Measurements from ENCODE around the gene NPM1. TPM values are rescaled to one million over a fixed set of nuclear protein-coding genes. Genes with fewer than 3 reads are reported as not detected.

NPM1 gene
- total and polyA plus RNA-seq, 7 donors = 452 to 2,554 (median 635) TPM

DNA sequence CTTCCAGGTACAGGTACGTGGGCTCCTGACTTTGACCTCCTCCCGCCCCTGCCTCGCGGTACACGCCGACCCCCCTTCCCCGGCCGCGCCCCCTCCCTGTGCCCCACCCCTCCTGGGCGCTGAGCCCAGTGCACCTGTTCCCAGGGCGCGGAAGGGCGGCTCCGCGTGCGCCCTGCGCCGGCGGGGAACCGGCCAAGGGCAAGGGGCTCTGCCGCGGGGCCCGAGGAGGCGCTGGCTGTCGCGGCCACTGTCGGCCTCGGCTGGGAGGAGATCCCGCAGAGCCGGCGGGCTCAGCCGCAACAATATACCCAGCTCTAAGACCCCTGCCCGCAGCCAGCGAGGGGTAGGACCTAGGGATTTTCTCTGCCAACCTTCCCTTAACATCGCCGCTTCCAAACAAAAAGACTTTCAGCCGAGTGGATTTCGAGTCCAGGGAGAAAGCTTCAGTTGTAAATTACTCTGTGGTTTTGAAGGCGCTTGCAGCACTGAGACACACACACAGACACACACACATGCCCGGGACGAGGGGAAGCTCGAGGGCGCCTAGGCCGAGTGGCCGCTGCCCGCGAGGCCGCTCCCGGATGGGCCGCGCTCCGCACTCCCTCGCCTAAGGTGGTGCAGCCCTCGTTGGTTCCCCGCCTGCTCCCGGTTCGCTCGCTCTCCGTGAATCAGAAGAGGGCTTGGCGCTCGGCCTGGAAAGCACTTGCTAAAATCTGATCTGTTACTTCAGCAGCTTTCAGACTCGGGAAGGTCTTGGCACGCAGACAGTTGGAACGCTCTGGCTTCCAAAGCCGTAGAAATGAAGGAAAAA is 33.0 kb downstream of the NPM1 start:
- DNase-seq (peak; percentile 90 to 91), ATAC-seq (peak; percentile 45 to 70 (median 68))
- intact Hi-C loops (cut with DNase I) = loop anchor here (5.0 to 10.0 kb wide), 3 partner anchors 437 to 624 kb away; no protein-coding TSS in a partner anchor
- H3K36me3 ChIP-seq (ENCODE audit: insufficient read depth in 1 of 2, low read depth in 1 of 2) = no peaks in the 10 kb centered on the region
- no peak overlapping the region for H3K27ac ChIP-seq
- H3K27me3 ChIP-seq (ENCODE audit: insufficient read depth in 3 of 3, low read length in 2 of 3) = peaks cover 0 to 19% (median 0%) of the 10 kb centered on the region in 3 donors
- peaks cover 19% of the 10 kb centered on the region for H3K4me1 ChIP-seq
- peak overlapping the region; percentile 62 for H3K4me3 ChIP-seq
- WGBS, 3 donors = 1% methylated on average over 63 to 65 of the region's 65 CpGs
- H3K9me3 ChIP-seq = no peaks in the 10 kb centered on the region
- TF ChIP-seq, protein P1, sequence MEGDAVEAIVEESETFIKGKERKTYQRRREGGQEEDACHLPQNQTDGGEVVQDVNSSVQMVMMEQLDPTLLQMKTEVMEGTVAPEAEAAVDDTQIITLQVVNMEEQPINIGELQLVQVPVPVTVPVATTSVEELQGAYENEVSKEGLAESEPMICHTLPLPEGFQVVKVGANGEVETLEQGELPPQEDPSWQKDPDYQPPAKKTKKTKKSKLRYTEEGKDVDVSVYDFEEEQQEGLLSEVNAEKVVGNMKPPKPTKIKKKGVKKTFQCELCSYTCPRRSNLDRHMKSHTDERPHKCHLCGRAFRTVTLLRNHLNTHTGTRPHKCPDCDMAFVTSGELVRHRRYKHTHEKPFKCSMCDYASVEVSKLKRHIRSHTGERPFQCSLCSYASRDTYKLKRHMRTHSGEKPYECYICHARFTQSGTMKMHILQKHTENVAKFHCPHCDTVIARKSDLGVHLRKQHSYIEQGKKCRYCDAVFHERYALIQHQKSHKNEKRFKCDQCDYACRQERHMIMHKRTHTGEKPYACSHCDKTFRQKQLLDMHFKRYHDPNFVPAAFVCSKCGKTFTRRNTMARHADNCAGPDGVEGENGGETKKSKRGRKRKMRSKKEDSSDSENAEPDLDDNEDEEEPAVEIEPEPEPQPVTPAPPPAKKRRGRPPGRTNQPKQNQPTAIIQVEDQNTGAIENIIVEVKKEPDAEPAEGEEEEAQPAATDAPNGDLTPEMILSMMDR (IDR thresholded peaks at IDR 0.05) = no peak

DNA sequence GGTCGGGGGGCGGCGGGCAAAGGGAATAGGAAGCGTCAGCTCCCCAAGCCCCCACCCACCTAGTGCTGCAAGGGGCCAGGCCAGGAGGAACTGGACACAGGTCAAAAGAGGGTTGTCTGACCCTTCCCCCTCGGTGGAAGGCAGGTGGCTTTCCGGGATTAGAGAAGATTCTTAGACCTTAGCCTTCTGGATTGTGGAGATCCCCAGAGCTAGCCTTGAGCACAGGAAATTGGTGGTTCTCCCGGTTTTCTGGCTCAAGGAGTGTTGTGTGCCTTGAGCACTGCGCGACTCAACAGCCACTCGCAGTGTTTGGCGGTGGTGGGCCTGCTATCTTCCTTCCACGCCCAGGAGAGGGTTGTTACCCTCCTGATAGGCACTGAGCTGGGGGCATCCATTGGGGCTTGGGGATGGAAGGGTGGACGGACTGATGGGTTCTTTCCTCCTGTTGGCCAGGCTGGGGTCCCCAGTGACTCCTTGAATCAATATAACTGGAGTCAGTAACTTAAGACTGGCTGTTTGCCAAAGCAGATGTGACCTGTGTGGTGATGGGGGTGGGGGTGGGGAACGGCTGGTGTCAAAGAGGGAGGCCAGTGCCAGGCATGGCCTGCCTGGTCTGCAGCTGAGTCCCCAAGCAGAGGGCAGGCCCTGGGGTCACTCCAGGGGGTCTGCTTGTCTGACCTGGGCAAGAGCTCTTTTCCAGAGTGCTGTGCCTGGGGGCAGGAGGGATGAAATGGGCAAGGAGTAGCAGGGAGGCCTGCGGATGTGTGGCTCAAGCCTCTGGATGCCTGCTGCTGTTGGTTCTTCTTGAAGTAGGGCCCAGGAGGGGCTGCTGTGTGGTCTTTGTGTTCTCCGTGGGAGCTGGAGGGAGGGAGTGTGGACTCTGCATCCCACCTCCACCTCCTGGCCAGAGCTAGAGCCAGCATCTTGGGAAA is 33.9 kb downstream of the NPM1 start:
- H3K36me3 ChIP-seq (ENCODE audit: insufficient read depth in 1 of 2, low read depth in 1 of 2) = no peaks in the 10 kb centered on the region
- intact Hi-C loops (cut with DNase I) = loop anchor here (5.0 to 10.0 kb wide), 3 partner anchors 436 to 623 kb away; no protein-coding TSS in a partner anchor
- peak overlapping the region; percentile 62 for H3K4me3 ChIP-seq
- peaks cover 0 to 19% (median 0%) of the 10 kb centered on the region in 3 donors for H3K27me3 ChIP-seq (ENCODE audit: insufficient read depth in 3 of 3, low read length in 2 of 3)
- ATAC-seq = no peak
- TF ChIP-seq, protein P1 (IDR thresholded peaks at IDR 0.05) = no peak
- H3K27ac ChIP-seq = no peak overlapping the region
- peak in 1 of 2 donors; percentile 5 for DNase-seq
- peaks cover 19% of the 10 kb centered on the region for H3K4me1 ChIP-seq
- WGBS, 3 donors = 62 to 68% (median 64%) methylated on average over 16 of the region's 16 CpGs
- no peaks in the 10 kb centered on the region for H3K9me3 ChIP-seq

DNA sequence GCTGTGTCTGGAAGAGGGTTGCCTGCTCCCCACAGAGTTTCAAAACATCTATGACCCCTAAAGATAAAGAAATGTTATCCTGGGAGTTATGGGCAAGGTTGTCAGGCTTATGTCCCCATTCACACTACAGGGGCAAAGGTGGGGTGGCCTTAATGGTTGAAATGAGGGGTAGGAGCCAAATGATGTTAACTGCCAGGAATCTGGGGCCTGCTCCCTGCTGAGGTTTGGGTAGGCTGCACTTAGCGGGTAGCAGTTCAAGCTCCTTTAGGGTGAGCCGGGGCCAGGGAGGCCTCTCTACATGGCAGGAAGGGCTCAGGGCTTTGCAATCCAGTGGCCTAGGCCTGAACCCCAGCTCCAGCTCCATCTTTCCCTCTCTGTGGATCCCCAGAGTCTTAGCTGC is 34.8 kb downstream of the NPM1 start:
- ATAC-seq (no peak), DNase-seq (peak in 1 of 2 donors; percentile 1)
- Histone ChIP-seq H3K27me3 (ENCODE audit: insufficient read depth in 3 of 3, low read length in 2 of 3) (peaks cover 0 to 19% (median 0%) of the 10 kb centered on the region in 3 donors), H3K27ac (no peak overlapping the region), H3K36me3 (ENCODE audit: insufficient read depth in 1 of 2, low read depth in 1 of 2) (no peaks in the 10 kb centered on the region), H3K4me3 (no peak overlapping the region), H3K4me1 (peaks cover 19% of the 10 kb centered on the region), H3K9me3 (no peaks in the 10 kb centered on the region)
- intact Hi-C loops (cut with DNase I) = loop anchor here (5.0 to 10.0 kb wide), 3 partner anchors 435 to 622 kb away; no protein-coding TSS in a partner anchor
- WGBS, 3 donors = 97 to 100% (median 100%) methylated on average over 2 of the region's 2 CpGs
- TF ChIP-seq, protein P1 (IDR thresholded peaks at IDR 0.05) = no peak

DNA sequence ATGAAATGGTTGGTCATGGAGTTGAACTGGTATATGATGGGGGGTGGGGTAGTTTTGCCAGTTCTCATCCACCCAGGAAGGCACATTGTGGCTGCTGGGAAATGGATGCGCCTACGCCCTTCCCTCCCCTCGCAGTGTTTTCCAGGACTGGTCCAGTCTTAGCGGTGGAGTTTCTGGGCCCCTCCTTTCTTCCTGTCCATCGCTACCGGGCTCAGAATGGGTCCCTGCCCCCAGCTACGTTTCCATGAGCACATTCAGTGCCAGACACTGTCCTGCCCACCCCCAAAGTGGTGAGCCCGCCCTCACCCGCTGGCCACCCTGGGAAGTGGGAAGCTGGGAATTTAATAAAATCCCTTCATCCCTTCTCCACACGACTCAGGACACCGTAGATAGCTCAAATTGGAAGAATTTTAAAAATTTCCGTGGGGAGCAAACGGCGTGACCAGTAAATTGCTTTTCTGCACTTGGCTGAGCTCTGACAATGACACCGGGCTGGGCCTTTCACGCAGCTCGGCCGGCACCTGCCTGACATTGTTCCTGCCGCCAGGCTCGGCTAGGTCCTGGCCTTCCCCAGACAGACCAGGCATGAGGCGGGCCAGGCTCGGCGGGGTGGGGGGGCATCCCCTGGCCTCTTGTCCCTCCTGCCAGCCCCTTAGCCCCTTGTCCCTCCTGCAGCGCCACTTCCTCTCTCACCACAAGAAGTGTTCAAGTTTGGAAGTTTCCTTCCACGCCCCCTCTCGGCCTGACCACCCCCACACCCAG is 35.4 kb downstream of the NPM1 start:
- Histone ChIP-seq H3K9me3 (no peaks in the 10 kb centered on the region), H3K4me3 (no peak overlapping the region), H3K27me3 (ENCODE audit: insufficient read depth in 3 of 3, low read length in 2 of 3) (peaks cover 0 to 19% (median 0%) of the 10 kb centered on the region in 3 donors), H3K27ac (no peak overlapping the region), H3K4me1 (peaks cover 19% of the 10 kb centered on the region), H3K36me3 (ENCODE audit: insufficient read depth in 1 of 2, low read depth in 1 of 2) (no peaks in the 10 kb centered on the region)
- DNase-seq (peak in 1 of 2 donors; percentile 10), ATAC-seq (no peak)
- WGBS, 3 donors = 78 to 84% (median 79%) methylated on average over 26 of the region's 26 CpGs
- TF ChIP-seq, protein P1 (IDR thresholded peaks at IDR 0.05) = no peak
- intact Hi-C loops (cut with DNase I) = loop anchor here (5.0 to 10.0 kb wide), 3 partner anchors 434 to 622 kb away; no protein-coding TSS in a partner anchor
